Activated T-cell treated with anti-CD3 and anti-CD28 coated beads for 4 hours (primary cell): ENCODE results near the gene DCD.
"Not testable (repeated sequence)": the region's sequence is repeated elsewhere in the genome, so short reads cannot be mapped to it uniquely, and the experiment has no call there.

ENCODE experiments used
- DNase-seq: peaks from one replicate; pipeline ENCODE4 v3.0.0-alpha.2; 2020

Gene DCD

DNA sequence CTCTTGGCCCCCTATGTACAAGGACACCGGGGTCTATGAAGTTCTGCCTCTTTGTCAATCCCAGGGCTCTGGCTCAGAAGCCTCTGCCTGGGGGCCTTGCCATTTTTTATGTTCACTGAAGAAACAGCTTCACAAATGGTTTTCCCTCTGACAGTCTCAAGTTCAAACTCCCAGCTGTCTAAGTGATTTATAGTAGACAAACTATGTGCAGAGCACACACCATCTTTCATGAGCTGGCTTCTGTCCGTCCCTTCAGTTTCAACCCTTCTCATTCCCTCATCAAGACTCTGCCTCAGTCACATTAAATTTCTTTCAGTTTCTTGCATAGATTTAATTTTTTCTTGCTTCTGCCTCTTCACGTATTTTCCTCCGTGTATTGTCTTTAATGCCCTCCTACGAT, 2.7 kb upstream of the DCD start:
- DNase-seq, result no peak

DNA sequence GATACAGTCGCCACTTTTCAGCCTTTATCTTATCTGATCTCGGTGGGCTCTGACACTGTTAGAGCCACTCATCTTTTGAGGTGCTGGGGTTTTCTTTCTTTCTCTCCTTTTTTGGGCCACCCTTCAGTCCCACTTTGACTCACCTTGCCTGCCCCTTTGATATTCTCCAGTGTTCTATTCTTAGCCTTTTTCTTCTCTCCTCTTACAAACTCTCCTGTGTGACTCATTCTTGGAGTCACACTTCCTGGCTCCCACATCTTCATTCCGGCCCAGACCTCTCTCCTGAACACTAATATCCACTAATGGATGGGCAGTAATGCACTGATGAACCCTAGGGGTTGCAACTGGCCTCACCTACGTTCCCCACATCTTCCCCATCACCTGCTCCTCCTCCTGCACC, 2.2 kb upstream of the DCD start:
- no peak for DNase-seq

DNA sequence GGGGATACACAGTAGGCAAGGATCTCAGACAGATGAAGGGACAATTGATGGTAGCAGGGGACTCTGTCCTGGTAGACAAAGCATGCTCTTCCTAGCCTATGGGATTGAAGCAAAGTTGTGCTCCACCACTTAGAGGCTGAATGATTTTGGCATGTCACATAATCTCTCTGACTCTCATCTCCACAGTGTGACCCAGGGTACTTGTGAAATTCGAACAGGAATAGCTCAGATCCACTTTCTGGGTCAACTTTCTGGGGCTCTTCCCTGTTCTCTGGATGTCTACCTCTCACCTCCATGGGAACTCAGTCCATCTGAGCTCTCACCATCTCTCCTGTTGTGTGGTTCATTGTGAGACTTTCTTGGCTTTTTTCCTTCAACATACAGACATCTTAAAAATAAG, 1.7 kb upstream of the DCD start:
- no peak for DNase-seq

DNA sequence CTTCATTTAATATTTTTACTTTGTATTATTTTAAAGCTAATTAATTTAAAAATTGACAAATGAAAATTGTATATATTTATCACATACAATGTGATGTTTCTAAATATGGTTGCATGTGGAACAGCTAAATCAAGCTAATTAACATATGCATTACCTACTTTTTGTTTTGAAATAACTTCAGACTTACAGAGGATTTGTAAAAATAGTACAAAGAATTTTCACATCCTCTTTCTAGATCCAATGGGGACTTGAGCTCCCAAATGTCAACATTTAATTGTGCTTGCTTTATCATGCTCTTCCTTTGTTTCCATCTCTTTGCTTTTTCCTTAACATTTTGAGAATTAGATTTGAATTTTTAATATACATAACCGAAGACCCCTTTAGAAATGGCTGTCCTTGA, 6.6 kb downstream of the DCD start:
- DNase-seq, result no peak

DNA sequence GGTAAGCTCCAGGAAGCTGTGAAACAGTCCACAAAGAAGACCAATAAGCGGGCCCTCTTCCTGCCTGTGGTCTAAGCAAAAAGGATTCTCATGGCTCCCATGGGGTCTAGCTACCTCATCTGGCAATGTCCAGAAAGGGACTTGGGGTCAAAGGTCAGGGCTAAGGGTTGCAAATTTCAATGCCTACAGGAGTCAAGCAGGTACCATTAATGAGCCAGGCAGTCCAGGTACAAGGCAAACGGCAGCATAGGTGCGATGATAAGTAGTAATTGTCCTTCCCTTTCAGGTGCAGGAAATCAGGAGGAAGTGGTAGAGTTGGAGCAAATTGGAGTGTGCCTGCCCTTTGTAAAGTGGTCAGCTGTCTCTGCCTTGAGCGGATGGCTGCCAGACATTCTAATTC, 7.1 kb downstream of the DCD start:
- no peak for DNase-seq

DNA sequence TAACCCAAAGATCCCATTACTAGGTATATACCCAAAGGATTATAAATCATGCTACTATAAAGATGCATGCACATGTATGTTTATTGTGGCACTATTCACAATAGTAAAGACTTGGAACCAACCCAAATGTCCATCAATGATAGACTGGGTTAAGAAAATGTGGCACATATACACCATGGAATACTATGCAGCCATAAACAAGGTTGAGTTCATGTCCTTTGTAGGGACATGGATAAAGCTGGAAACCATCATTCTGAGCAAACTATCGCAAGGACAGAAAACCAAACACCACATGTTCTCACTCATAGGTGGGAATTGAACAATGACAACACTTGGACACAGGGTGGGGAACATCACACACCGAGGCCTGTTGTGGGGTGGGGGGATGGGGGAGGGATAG, 9.1 kb downstream of the DCD start:
- DNase-seq, result not testable (repeated sequence)

DNA sequence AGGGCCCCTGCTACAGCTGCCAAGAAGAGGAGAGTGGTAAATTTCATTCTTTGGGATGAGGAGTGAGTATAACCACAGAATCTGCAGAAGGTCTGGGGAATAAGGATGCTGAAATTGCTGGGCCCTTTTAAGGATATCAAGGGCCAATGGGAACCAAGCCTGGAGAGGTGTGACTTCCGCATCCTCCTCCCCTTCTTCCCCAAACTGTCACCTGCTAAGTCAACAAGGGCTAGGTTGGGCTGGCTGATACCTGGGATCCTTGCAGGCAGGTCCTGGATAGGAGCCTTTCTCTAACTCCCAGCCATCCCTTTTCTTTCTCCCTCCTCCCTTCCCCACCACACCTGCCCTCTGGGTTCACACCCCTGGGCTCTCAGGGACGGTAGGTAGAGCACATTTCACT, 13.4 kb downstream of the DCD start, which contains the start of gene LACRT:
Gene LACRT, minus strand, starts transcription at position 101 of the 400 bp plus-strand sequence. Its CDS starts 54 bp downstream, at position 47.
- no peak for DNase-seq

DNA sequence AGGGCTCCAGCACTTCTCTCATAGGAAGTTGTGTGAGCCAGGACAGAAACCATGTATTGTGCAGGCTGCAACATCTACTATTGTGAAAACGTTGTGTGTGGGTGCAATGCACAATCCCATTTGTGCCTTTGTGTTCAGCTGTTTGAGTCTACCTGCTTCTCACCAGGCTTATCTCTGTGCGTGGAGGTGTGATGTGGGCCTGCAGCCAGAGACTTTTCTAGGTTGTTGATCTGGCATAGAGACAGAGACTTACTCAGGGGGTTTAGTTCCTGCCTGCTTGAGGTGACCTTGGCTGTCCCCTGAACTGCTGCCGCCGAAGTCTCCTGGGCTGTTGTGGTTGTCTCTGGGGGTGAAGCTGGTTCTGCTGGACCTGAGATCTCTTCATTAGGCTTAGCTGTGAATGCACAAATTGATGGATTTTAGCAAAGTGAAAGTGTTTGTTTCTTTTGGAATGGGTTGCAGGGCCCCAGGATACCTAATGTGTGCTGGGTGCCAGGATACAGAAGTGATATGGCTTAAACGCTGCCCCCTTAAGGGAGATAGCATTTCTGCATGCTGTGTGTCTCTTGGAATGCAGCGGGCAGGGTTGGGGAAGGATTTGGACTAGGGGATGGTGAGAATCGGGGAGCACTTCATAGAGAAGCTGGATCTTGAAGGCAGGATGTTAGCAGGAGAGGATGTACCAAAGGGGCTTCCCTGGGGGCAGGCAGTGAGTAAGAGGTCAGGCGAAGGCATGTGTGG, 16.0 kb downstream of the DCD start:
- no peak for DNase-seq

DNA sequence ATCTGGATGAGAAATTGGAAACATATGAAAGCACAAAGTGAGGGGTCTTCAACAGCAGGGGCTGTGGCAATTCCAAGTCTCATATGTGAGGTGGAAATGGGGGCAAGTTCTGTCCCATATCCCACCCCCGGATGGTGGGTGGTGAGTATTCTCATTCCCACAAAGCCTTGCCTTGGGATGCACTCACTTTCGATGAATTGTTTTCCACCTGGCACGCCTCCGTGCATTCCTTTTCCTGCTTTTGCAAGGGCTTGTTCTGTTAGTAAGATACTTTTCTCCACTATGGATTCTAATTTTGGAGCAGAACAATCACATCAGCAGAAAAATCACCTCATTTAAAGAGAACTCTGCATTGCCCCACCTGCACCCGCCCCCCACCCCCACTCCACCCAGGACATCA, 16.6 kb downstream of the DCD start:
- DNase-seq, result no peak

DNA sequence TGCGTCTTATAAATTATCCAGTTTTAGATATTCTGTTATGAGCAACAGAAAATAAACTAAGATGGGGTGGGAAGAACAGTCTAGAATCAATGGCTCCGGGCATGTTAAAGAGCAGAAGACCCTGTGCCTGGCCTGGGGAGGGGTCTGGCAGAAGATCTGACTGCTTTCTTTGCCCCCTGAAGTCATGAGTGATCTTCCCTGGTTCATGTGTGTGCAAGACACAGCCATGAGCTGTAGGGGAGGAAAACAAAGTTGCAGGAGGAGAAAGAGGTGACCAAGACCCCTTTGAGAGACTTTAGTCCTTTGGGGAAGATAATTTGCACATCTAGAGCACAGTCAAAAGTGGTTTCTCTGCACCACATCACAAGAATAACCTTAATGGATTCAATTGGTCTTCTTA, 18.2 kb downstream of the DCD start:
- no peak for DNase-seq

DNA sequence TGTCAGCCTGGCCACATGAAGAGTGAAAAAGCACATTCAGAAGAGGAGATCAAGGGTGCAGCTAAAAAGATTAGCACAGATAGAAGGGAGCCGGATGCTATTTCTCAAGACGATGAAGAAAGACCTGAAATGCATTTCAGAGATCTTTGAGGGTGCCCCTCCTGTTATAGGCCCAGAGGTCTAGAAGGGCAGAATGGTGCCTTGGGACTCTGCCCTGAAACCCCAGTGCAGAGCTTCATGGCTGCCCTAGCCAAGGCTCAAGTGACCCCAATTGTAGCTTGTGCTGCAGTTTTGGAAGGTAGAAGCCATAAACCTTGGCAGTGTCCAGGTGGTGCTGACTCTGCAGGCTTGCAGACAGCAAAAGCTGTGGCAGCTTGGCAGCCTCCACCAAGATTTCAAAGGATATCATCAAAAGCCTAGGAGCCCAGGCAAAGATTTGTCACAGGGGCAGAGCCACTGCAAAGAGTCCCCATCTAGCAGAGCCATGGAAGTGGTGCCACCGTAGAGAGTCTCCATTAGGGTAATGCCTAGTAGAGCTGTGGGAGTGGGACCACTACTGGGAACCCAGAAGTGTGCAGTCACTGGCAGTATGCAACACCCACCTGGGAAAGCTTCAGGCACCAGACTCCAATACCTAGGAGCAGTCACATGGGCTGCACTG, 19.8 kb downstream of the DCD start:
- no peak for DNase-seq

DNA sequence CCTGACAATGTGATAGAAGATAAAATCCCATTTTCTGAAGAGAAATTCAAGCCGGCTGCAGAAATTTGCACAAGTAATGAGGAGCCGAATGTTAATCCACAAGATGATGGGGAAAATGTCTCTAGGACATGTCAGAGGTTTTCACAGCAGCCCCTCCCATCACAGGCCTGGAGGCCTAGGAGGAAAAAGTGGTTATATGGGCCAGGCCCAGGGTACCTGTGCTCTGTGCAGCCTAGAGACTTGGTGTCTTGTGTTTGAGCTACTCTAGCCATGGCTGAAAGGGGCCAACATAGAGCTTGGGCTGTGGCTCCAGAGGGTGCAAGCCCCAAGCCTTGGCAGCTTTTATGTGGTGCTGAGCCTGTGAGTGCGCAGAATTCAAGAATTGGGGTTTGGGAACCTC, 20.9 kb downstream of the DCD start:
- DNase-seq, result no peak

DNA sequence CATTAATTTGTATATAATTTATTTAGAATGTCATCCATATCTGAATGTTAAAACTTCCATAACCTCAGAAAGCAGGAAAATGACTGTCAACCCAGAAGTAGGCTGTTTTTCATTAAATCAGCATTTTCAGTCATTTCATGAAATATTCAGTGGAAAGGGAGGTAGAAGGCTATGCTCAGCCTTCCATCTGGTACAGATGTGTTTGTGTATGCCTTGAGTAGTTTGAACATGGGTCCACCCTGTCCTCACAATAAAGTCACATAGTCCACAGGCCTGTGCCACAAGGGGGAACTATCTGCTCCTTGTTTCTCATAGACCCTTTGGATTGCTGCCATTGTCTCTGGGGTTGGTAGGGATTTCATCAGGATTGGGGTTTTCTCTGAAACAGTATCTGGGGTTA, 22.6 kb downstream of the DCD start:
- DNase-seq, result no peak

DNA sequence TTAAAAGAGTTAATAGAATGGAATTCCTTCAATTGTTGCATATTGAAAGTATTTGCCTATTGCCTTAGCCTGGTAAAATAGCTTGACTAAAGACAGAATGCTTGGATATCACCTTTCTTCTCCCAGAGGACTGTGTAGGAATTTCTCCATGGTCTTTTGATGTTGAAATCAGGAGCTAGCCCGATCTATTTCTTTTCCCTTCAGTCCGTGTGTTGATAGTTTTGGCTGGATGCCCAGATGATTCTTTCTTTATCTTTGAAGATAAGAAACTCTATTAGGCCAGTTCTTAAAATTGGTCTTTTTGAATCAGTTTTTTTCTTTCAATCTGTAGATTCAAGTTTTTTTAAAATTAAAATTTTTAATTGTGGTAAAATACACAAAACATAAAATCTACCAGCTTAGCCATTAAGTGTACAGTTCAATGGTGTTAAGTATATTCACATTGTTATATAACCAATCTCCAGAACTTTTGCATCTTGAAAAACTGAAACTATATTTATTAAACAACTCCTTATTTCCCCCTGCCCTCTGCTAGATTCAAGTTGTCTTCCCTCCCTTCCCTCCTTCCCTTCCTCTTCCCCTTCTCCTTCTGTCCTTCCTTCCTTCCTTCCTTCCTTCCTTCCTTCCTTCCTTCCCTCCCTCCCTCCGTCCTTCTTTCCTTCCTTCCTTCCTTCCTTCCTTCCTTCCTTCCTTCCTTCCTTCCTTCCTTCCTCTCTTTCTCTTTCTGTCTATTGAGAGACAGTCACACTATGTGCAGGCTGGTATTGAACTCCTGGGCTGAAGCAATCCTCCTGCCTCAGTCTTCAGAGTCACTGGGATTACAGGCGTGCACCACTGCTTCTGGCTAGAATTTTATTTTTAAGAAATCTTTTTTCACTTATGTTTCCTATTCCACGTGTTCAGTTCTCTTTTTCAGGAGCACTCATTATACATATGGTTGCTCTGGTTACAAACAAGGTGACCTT, 23.6 kb downstream of the DCD start:
- no peak for DNase-seq

DNA sequence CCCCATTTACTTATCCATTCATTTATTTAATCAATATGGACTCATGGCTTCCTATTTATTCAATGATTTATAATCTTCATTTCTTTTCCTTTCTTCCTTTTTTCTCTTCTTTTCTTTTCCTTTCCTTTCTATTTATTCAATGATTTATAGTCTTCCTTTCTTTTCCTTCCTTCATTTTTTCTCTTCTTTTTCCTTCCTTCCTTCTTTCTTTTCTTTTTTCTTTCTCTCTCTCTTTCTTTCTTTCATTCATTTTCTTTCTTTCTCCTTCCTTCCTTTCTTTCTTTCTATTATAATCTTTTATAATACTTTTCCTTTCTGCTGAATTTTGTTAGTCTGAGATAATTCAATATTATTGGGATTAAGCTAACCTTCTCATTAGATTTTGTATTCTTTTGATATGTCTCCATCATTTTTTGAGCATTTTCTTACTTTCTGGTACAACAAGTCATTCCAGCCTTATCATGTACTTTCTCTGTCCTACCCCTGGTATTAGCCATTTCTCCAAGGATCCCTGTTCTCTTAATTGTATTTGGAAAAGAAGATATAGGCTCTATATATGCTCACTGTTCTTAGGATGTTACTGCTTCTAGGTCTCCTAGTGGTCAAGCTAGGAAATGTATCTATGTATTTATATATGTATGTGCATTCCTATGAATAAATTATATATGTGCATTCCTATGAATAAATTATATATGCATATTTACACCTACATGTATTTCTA, 25.5 kb downstream of the DCD start:
- DNase-seq, result no peak

DNA sequence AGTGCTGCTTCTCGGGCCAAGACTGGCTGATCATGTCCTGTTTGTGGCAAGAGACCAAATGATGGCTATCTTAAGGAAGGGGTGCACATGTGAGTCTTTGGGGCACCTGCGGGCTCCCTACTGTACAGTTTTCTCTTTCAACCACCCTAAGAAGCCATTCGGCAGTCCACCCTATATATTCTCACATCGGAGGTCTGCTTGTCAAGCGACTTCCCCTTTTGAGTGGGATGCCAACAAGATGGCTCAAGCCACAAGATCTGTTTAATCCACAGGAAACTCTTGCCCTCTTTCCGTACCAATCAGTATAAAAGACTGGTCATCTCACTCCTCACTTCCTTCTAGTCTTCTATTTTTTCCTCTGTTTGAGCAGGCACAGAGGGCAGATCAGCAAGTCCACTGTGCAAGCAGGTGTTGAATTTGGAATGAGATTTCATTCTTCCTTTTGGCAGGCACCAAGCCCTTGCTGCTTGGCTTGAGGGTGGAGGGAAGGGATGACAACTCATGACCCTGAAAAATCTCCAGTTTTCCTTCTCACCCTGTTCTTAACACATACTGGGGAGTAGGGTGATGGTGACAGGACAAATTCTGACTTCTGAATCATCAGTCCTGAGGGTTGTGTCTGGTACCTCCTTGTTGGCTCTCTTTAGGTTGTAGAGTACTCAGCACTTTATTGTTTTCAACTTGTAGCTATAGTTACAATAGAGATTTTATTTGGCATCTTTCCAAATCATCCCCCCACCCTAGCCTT, 31.1 kb downstream of the DCD start:
- no peak for DNase-seq

DNA sequence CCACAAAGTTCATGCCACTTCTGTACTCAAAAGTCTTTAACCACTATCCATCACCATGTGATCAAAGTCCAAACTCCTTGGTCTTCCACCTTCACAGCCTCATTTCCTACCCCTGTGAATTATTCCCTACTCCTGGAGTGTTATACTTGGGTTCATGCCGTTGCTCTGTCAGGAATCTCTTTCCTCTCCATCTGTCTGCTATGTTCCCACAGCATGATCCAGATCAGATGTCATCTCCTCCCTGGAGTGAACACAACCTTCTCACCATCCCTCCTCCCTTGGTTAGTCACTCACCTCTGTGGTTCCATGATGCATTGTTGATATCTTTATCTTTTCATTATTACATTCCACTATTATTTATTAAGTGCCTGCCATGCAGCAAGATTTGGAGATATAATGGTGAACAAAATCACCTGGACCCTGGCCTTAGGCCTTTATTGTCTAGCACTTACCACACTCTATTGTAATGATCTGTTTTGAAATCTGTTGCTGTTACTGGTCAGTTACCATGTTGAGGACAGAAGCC, 35.9 kb downstream of the DCD start:
- no peak for DNase-seq

DNA sequence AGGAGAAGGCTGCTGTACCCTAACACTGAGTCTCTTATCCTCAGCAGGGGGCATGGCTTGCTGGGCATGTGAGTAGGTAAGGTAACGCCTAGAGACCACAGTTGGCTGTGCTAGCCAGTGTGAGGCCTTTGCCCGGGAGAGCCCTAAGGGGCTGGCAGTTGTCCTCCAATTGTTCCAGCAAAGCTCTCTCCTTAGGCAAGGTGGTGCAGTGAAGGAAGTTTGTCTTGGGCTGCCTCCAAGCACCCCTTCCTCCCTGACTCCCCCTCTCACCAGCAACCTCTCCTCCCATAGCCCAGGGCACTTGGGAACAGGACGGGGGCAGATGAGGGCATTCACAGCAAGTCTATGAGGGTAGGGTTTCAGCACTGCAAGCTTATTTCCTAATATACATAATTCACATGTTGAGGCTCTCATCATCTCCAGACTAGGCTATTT, 36.4 kb downstream of the DCD start:
- no peak for DNase-seq

DNA sequence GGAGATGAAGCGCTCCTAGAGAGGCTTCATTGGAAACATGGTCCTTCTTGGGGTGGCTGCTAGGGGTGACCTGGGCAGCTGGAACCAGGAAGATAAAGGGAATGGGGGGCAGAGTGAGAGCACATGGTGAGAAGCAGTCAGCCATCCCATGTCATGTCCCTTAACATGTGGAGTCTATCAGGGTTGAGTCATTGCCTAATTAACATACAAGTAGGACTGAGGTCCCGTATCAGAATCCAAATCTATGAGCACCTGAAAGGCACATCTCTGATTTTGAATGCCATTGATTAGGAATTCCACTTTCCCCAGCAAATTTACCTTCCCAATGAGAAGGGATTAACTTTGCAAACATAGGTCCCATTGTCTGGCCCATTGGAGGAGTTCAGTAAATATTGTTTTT, 39.4 kb downstream of the DCD start:
- no peak for DNase-seq

DNA sequence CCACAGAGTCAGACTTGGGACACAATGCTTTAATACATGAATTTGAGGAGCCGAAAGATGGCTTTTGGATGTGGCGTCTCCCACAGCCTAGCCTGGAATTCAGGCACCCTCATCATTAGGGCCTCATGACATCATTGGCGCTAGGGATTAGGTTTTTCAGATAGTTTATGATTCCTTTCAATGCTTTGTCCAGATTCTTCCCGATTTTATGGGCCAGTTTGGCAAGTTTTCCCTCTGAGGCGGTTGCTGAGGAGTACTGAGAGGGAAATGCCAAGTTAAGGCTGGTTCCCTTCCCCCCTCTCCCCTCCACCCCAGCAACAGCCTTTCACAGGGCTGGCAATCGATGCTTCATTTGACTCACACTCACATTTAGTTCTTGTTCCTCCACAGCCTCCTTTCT, 40.0 kb downstream of the DCD start:
- no peak for DNase-seq

DNA sequence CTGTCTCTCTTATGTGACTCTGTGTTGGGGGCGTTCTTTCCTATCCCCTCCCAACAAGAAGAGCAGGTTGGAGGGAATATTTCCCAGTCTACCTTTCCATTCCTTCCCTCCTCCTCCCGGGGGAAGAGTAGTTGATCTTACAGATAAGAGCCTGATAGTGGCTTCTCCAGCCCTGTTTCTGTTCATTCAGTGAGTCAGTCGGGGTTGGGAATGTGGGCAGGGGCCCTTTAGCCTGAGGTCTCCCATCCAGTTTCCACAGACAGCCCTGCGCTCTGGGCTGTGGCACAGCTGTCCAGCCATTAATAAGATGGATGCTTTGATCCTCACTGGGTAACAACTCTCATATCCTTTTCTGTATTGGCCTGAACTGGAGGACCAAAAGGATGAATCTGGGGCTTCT, 41.6 kb downstream of the DCD start:
- DNase-seq, result no peak
